Jurkat, Clone E6-1 (cell line): Measurements from ENCODE around the gene ZKSCAN1.

ENCODE experiments used
- DNase-seq: peaks from one replicate; pipeline ENCODE4 v3.0.0-alpha.2; 2011; ENCODE audit warnings: low read depth, low spot score
- H3K4me3 ChIP-seq: 2 replicates; pipeline ENCODE4 v1.5.1; 2011; ENCODE audit warnings: mild to moderate bottlenecking, low read length, control low read depth, moderate library complexity

Gene ZKSCAN1

GRCh38 chr7:100090527-100091410 lies 75.4 kb downstream of the ZKSCAN1 start:
- DNase-seq: no peak

More at GRCh38 chr7:100090527-100091410, 75.4 kb downstream of the ZKSCAN1 start:
- H3K4me3 ChIP-seq: no peak overlapping the region
